Thymus (tissue), 2 donors: ENCODE data around the gene AP2S1. TPM values are rescaled to one million over a fixed set of nuclear protein-coding genes. Genes with fewer than 3 reads are reported as not detected.

Experiments used
- polyA plus RNA-seq: library from polyadenylated mRNA; stranded (reverse); fragments of 200-250 nt; gene quantifications from one replicate; pipeline ENCODE4 v1.2.3, GENCODE V29; 2013
- total RNA-seq: library from RNA; stranded (reverse); fragments of 120-200 nt; gene quantifications from one replicate; pipeline ENCODE4 v1.2.4, GENCODE V29; 2013
- donor health status: healthy.

The AP2S1 gene
- total and polyA plus RNA-seq, 2 donors = 88.0 to 106 TPM

Other genes starting within 250 kb of the AP2S1 start
- 116 TPM for gene CALM3, start 249.5 kb downstream of the AP2S1 start, total RNA-seq
- 167 TPM for gene CALM3, start 249.5 kb downstream of the AP2S1 start, polyA plus RNA-seq
- gene PTGIR, start 225.8 kb downstream of the AP2S1 start, total RNA-seq = 3.4 TPM
- 7.8 TPM for gene PTGIR, start 225.8 kb downstream of the AP2S1 start, polyA plus RNA-seq
- gene GNG8, start 214.6 kb downstream of the AP2S1 start, total RNA-seq = 3.8 TPM
- gene GNG8, start 214.6 kb downstream of the AP2S1 start, polyA plus RNA-seq = not detected
- 1.2 TPM for gene DACT3, start 189.7 kb downstream of the AP2S1 start, total RNA-seq
- gene DACT3, start 189.7 kb downstream of the AP2S1 start, polyA plus RNA-seq = 3.4 TPM
- 20.0 TPM for gene PRKD2, start 133.7 kb downstream of the AP2S1 start, total RNA-seq
- gene PRKD2, start 133.7 kb downstream of the AP2S1 start, polyA plus RNA-seq = 109 TPM
- 6.2 TPM for gene FKRP, start 104.8 kb downstream of the AP2S1 start, total RNA-seq
- 13.5 TPM for gene FKRP, start 104.8 kb downstream of the AP2S1 start, polyA plus RNA-seq
- gene STRN4, start 104.4 kb downstream of the AP2S1 start, total RNA-seq = 31.9 TPM
- 38.7 TPM for gene STRN4, start 104.4 kb downstream of the AP2S1 start, polyA plus RNA-seq
- 22.5 TPM for gene SLC1A5, start 62.3 kb downstream of the AP2S1 start, total RNA-seq
- gene SLC1A5, start 62.3 kb downstream of the AP2S1 start, polyA plus RNA-seq = 32.2 TPM
- gene ARHGAP35, start 10.2 kb upstream of the AP2S1 start, total RNA-seq = 9.0 TPM
- 8.8 TPM for gene ARHGAP35, start 10.2 kb upstream of the AP2S1 start, polyA plus RNA-seq
- gene NPAS1, start 169.0 kb upstream of the AP2S1 start, total RNA-seq = 0.09 TPM
- gene NPAS1, start 169.0 kb upstream of the AP2S1 start, polyA plus RNA-seq = 0.46 TPM
- 31.4 TPM for gene TMEM160, start 197.8 kb upstream of the AP2S1 start, total RNA-seq
- 5.0 TPM for gene TMEM160, start 197.8 kb upstream of the AP2S1 start, polyA plus RNA-seq